Activated CD8-positive, alpha-beta memory T cell treated with anti-CD3 and anti-CD28 coated beads for 48 hours (primary cell): Measurements from ENCODE around the gene CLCN2.

ENCODE experiments used
- DNase-seq, 3 experiments: peaks; one replicate each; pipeline ENCODE4 v3.0.0-alpha.2; 2020; ENCODE audit warnings: low read depth in 2 of 3, low spot score in 2 of 3

Gene CLCN2

GRCh38 chr3:184327171-184327570 lies 34.2 kb downstream of the CLCN2 start:
- DNase-seq = no peak

- no peak for DNase-seq
Observed at GRCh38 chr3:184325715-184326369, 35.6 kb downstream of the CLCN2 start.

GRCh38 chr3:184325269-184325668 lies 36.1 kb downstream of the CLCN2 start:
- DNase-seq = no peak

- DNase-seq = no peak
Observed at GRCh38 chr3:184323696-184324095, 37.7 kb downstream of the CLCN2 start.

- no peak for DNase-seq
Observed at GRCh38 chr3:184322731-184323487, 38.5 kb downstream of the CLCN2 start.

- DNase-seq = no peak
Observed at GRCh38 chr3:184321666-184322065, 39.7 kb downstream of the CLCN2 start.

GRCh38 chr3:184320104-184320445 lies 41.3 kb downstream of the CLCN2 start:
- no peak for DNase-seq

- no peak for DNase-seq
Observed at GRCh38 chr3:184317201-184317600, 44.2 kb downstream of the CLCN2 start.

GRCh38 chr3:184316792-184317191 lies 44.6 kb downstream of the CLCN2 start:
- DNase-seq = no peak

GRCh38 chr3:184315871-184316661 lies 45.3 kb downstream of the CLCN2 start:
- DNase-seq = no peak

- no peak for DNase-seq
Observed at GRCh38 chr3:184315543-184315867, 45.9 kb downstream of the CLCN2 start.

GRCh38 chr3:184314700-184315542 lies 46.5 kb downstream of the CLCN2 start:
- peak in 1 of 3 experiments; percentile 40 for DNase-seq

GRCh38 chr3:184314363-184314699 lies 47.1 kb downstream of the CLCN2 start, which contains the start of gene EIF4G1:
Gene EIF4G1, plus strand, starts transcription at chr3:184314606. Its CDS starts 1,191 bp downstream, at chr3:184315797.
- DNase-seq = peak; percentile 73 to 88 (median 75)

GRCh38 chr3:184311633-184312032 lies 49.8 kb downstream of the CLCN2 start:
- no peak for DNase-seq

GRCh38 chr3:184308744-184309143 lies 52.7 kb downstream of the CLCN2 start:
- no peak for DNase-seq

GRCh38 chr3:184307915-184308314 lies 53.5 kb downstream of the CLCN2 start:
- no peak for DNase-seq

- DNase-seq = no peak
Observed at GRCh38 chr3:184306341-184306972, 54.9 kb downstream of the CLCN2 start.

- DNase-seq = no peak
Observed at GRCh38 chr3:184305577-184305976, 55.8 kb downstream of the CLCN2 start.

GRCh38 chr3:184300378-184300720 lies 61.1 kb downstream of the CLCN2 start:
- no peak for DNase-seq

GRCh38 chr3:184299488-184300377 lies 61.7 kb downstream of the CLCN2 start:
- no peak for DNase-seq
